Thyroid gland (tissue), 4 donors: Measurements from ENCODE around the gene GATD1.

Experiments
- CTCF ChIP-seq, 6 experiments: fragments of 200-600 bp in 3 of 6; fragments of 450-650 bp in 3 of 6; sonication (generic) in 3 of 6; IDR thresholded peaks; one replicate each; pipeline ENCODE4 v1.5.1; 2016 to 2019; ENCODE audit warnings: antibody characterized with exemption in 6 of 6, mild to moderate bottlenecking in 2 of 6, inconsistent platforms in 1 of 6, moderate library complexity in 1 of 6
- POLR2A ChIP-seq, 2 donors: fragments of 450-650 bp; IDR thresholded peaks; one replicate each; pipeline ENCODE4 v1.6.1; 2017; ENCODE audit warnings: antibody characterized with exemption in 2 of 2, mild to moderate bottlenecking in 2 of 2, moderate library complexity in 1 of 2

GRCh38 chr11:815675-816432, 38.6 kb upstream of the GATD1 start:
- TF ChIP-seq CTCF (IDR thresholded peaks at IDR 0.05): no peak
- TF ChIP-seq POLR2A (IDR thresholded peaks at IDR 0.05): no peak
